H9 (cell line): ENCODE results near the gene FOXD2. TPM values are rescaled to one million over a fixed set of nuclear protein-coding genes. Genes with fewer than 3 reads are reported as not detected.

Experiments
- DNase-seq: peaks from one replicate; pipeline ENCODE4 v3.0.0-alpha.2; 2017
- H2AFZ ChIP-seq: one replicate; pipeline ENCODE4 v1.6.1; 2013; ENCODE audit warnings: mild to moderate bottlenecking, low read length, control low read depth, moderate library complexity
- H2AK5ac ChIP-seq: 2 replicates; pipeline ENCODE4 v1.6.1; 2013; ENCODE audit warnings: low read length, control low read depth, mixed read lengths; ENCODE audit not compliant: insufficient read length
- H2BK120ac ChIP-seq: one replicate; pipeline ENCODE4 v1.6.1; 2013; ENCODE audit warnings: low read depth, mild to moderate bottlenecking, low read length, control low read depth, inconsistent platforms; ENCODE audit not compliant: poor library complexity, severe bottlenecking
- H2BK12ac ChIP-seq: 2 replicates; pipeline ENCODE4 v1.6.1; 2013; ENCODE audit warnings: low read length, control low read depth, mixed read lengths, low read depth; ENCODE audit not compliant: insufficient read length
- H2BK15ac ChIP-seq: 2 replicates; pipeline ENCODE4 v1.6.1; 2013; ENCODE audit warnings: low read depth, low read length, control low read depth
- H2BK20ac ChIP-seq: one replicate; pipeline ENCODE4 v1.6.1; 2013; ENCODE audit warnings: low read depth, mild to moderate bottlenecking, low read length, control low read depth, inconsistent platforms; ENCODE audit not compliant: poor library complexity, severe bottlenecking
- H2BK5ac ChIP-seq: 2 replicates; pipeline ENCODE4 v1.6.1; 2013; ENCODE audit warnings: low read length, control low read depth, mixed read lengths; ENCODE audit not compliant: insufficient read length
- H3K14ac ChIP-seq: 2 replicates; pipeline ENCODE4 v1.6.1; 2013; ENCODE audit warnings: low read length, control low read depth; ENCODE audit not compliant: insufficient read depth
- H3K18ac ChIP-seq: 2 replicates; pipeline ENCODE4 v1.6.1; 2013; ENCODE audit warnings: low read depth, mild to moderate bottlenecking, mixed read lengths, low read length, control low read depth; ENCODE audit not compliant: insufficient read length
- H3K23ac ChIP-seq: 2 replicates; pipeline ENCODE4 v1.6.1; 2013; ENCODE audit warnings: low read length, control low read depth, mixed read lengths, low read depth; ENCODE audit not compliant: insufficient read length
- H3K23me2 ChIP-seq: 2 replicates; pipeline ENCODE4 v1.6.1; 2013; ENCODE audit warnings: low read depth, mild to moderate bottlenecking, mixed read lengths, low read length, control low read depth; ENCODE audit not compliant: insufficient read length, poor library complexity, severe bottlenecking
- H3K27ac ChIP-seq: 2 replicates; pipeline ENCODE4 v1.5.1; 2013; ENCODE audit warnings: low read length, control low read depth, mixed read lengths, low read depth; ENCODE audit not compliant: insufficient read length
- H3K27me3 ChIP-seq: 2 replicates; pipeline ENCODE4 v1.6.1; 2013; ENCODE audit warnings: low read length, control low read depth, inconsistent platforms; ENCODE audit not compliant: insufficient read depth
- H3K4ac ChIP-seq: 2 replicates; pipeline ENCODE4 v1.6.1; 2013; ENCODE audit warnings: low read depth, mild to moderate bottlenecking, control low read depth, inconsistent platforms, low read length, moderate library complexity
- H3K4me1 ChIP-seq: 2 replicates; pipeline ENCODE4 v1.6.1; 2013; ENCODE audit warnings: low read length, control low read depth, inconsistent platforms; ENCODE audit not compliant: insufficient read depth
- H3K4me2 ChIP-seq: 2 replicates; pipeline ENCODE4 v1.6.1; 2013; ENCODE audit warnings: low read length, control low read depth, mixed read lengths; ENCODE audit not compliant: insufficient read length, insufficient read depth
- H3K56ac ChIP-seq: 2 replicates; pipeline ENCODE4 v1.6.1; 2013; ENCODE audit warnings: low read depth, mild to moderate bottlenecking, mixed read lengths, low read length, control low read depth; ENCODE audit not compliant: insufficient read length
- H3K79me1 ChIP-seq: 2 replicates; pipeline ENCODE4 v1.6.1; 2013; ENCODE audit warnings: low read depth, mild to moderate bottlenecking, moderate library complexity, low read length, control low read depth, inconsistent platforms; ENCODE audit not compliant: insufficient read depth, poor library complexity, severe bottlenecking
- H3K79me2 ChIP-seq: 2 replicates; pipeline ENCODE4 v1.6.1; 2013; ENCODE audit warnings: low read length, control low read depth, inconsistent platforms; ENCODE audit not compliant: insufficient read depth
- H3K9ac ChIP-seq: 2 replicates; pipeline ENCODE4 v1.6.1; 2013; ENCODE audit warnings: low read length, control low read depth, mixed read lengths; ENCODE audit not compliant: insufficient read length; ENCODE audit errors: extremely low read depth
- H3K9me3 ChIP-seq: one replicate; pipeline ENCODE4 v1.6.1; 2013; ENCODE audit warnings: low read depth, low read length, inconsistent platforms; ENCODE audit not compliant: control insufficient read depth
- H3T11ph ChIP-seq: one replicate; pipeline ENCODE4 v1.6.1; 2013; ENCODE audit warnings: mild to moderate bottlenecking, low read length, control low read depth, inconsistent platforms
- H4K20me1 ChIP-seq: one replicate; pipeline ENCODE4 v1.6.1; 2013; ENCODE audit not compliant: control insufficient read depth, insufficient read length, insufficient read depth
- H4K5ac ChIP-seq: 2 replicates; pipeline ENCODE4 v1.6.1; 2013; ENCODE audit warnings: low read depth, mild to moderate bottlenecking, mixed read lengths, low read length, control low read depth; ENCODE audit not compliant: insufficient read length
- H4K8ac ChIP-seq: replicated peaks from 2 replicates; pipeline ENCODE4 v1.6.1; 2013; ENCODE audit warnings: low read length, control low read depth, mixed read lengths, low read depth; ENCODE audit not compliant: insufficient read length
- H4K91ac ChIP-seq: 2 replicates; pipeline ENCODE4 v1.6.1; 2013; ENCODE audit warnings: low read depth, mild to moderate bottlenecking, moderate library complexity, mixed read lengths, low read length, control low read depth; ENCODE audit not compliant: insufficient read length
- H3K27ac Mint-ChIP-seq, 3 experiments: 2 replicates in 2 of 3; 3 replicates in 1 of 3; pipeline ENCODE4 v1.8.0; 2020 to 2021; ENCODE audit warnings: mixed read lengths in 3 of 3, mild to moderate bottlenecking in 1 of 3, moderate library complexity in 1 of 3
- H3K27me3 Mint-ChIP-seq: 2 replicates; pipeline ENCODE4 v1.8.0; 2021; ENCODE audit warnings: low read depth, mild to moderate bottlenecking, moderate library complexity, mixed read lengths
- H3K36me3 Mint-ChIP-seq, 3 experiments: 2 replicates in 2 of 3; 3 replicates in 1 of 3; pipeline ENCODE4 v1.8.0; 2020 to 2021; ENCODE audit warnings: low read depth in 3 of 3, mixed read lengths in 3 of 3; ENCODE audit not compliant: insufficient read depth in 1 of 3
- H3K4me1 Mint-ChIP-seq, 2 experiments: 2 replicates each; pipeline ENCODE4 v1.8.0; 2020; ENCODE audit warnings: mixed read lengths in 2 of 2
- H3K4me3 Mint-ChIP-seq, 2 experiments: 2 replicates in 1 of 2; 3 replicates in 1 of 2; pipeline ENCODE4 v1.8.0; 2020 to 2021; ENCODE audit warnings: mild to moderate bottlenecking in 2 of 2, mixed read lengths in 2 of 2, moderate library complexity in 1 of 2
- H3K9me3 Mint-ChIP-seq, 2 experiments: 2 replicates in 1 of 2; 3 replicates in 1 of 2; pipeline ENCODE4 v1.8.0; 2020; ENCODE audit warnings: mild to moderate bottlenecking in 2 of 2, mixed read lengths in 2 of 2, moderate library complexity in 1 of 2
- CTCF ChIP-seq: fragments of 200-600 bp; sonication (generic); conservative IDR thresholded peaks from 3 replicates; pipeline ENCODE4 v1.8.0; 2021; ENCODE audit warnings: antibody characterized with exemption, mild to moderate bottlenecking
- WGBS: extraction: QIAGEN DNeasy Blood & Tissue Kit; methylation state at CpG from one replicate; pipeline ENCODE4 v1.1.7; 2013; ENCODE audit warnings: missing lambda C conversion rate, low lambda C conversion rate, mixed read lengths; ENCODE audit not compliant: insufficient read length; ENCODE audit errors: extremely low coverage; 5-methylcytosine and 5-hydroxymethylcytosine counted together
- total RNA-seq: library from RNA; stranded (reverse); gene quantifications from 2 replicates; pipeline ENCODE4 v1.2.1, GENCODE V29; 2021

Gene FOXD2
- total RNA-seq, 1 experiment from 2014 or later = not detected

GRCh38 chr1:47471163-47471562 lies 33.3 kb downstream of the FOXD2 start:
- Mint-ChIP-seq H3K9me3 (no peaks in the 10 kb centered on the region; a peak in 2 of 5 replicates), H3K27ac (no peak overlapping the region), H3K4me3 (no peak overlapping the region), H3K27me3 (peaks cover 43% of the 10 kb centered on the region), H3K36me3 (no peaks in the 10 kb centered on the region), H3K4me1 (peaks cover 6 to 18% of the 10 kb centered on the region in 2 experiments)
- Histone ChIP-seq H3K14ac (no peak overlapping the region), H3K4ac (no peak overlapping the region), H2BK120ac (no peak overlapping the region), H3K4me1 (0 out of 2 replicates have a peak, but pooled peaks cover 2% of the 10 kb centered on the region), H2BK20ac (no peak overlapping the region), H2BK5ac (no peak overlapping the region), H4K8ac (no peak overlapping the region), H2AK5ac (no peak overlapping the region), H3K27me3 (no peaks in the 10 kb centered on the region; the same call in 1 of the 2 replicates), H4K5ac (no peak overlapping the region), H3K23ac (no peak overlapping the region), H3K23me2 (no peaks in the 10 kb centered on the region), H3K56ac (no peak overlapping the region), H2AFZ (no peak overlapping the region), H2BK12ac (no peak overlapping the region), H3K79me1 (no peaks in the 10 kb centered on the region), H3K27ac (no peak overlapping the region), H4K20me1 (no peaks in the 10 kb centered on the region), H3K18ac (no peak overlapping the region), H3K79me2 (no peaks in the 10 kb centered on the region), H2BK15ac (no peak overlapping the region), H3K9me3 (no peaks in the 10 kb centered on the region), H3K4me2 (no peak overlapping the region), H3K9ac (no peak overlapping the region), H4K91ac (no peak overlapping the region), H3T11ph (no peak overlapping the region)
- no CpG with 5 or more reads among the region's 5 CpGs for WGBS
- DNase-seq = no peak
- TF ChIP-seq CTCF = no peak
